EL (cell line): ENCODE results near the gene PCK2.

Source experiments
- DNase-seq: peaks from one replicate; pipeline ENCODE4 v3.0.0-alpha.2; 2016

PCK2 gene

DNA sequence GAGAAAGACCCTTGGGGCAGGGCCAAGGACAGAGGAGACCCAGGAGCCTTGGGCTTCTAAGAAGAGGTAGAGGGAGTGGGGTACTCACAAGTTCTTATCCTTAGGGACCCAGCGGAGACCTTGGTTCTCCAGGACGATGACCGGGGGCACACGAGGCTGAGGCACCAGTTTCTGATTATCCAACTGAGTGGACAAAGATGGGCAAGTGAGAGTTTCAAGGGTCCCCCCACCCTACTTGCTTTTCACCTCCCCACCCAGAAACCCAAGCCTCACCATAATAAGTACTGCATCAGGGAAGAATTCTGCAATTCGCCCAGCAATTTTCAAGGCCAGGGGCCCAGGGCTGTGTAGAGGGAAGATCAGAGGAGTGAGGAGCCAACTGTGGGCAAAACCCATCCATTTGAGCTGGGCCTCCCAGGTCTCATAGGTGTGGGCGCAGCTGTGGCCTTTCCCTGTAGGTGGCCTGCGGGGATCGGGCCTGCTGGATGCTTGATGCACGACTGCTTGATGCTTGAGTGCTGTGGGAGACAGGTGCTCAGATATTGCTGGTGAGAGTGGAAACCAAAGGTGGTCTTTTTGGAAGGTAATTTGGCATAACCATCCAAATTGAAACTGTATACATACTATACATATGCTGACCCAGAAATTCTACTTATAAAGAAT lies 45.3 kb downstream of the PCK2 start:
- no peak for DNase-seq

DNA sequence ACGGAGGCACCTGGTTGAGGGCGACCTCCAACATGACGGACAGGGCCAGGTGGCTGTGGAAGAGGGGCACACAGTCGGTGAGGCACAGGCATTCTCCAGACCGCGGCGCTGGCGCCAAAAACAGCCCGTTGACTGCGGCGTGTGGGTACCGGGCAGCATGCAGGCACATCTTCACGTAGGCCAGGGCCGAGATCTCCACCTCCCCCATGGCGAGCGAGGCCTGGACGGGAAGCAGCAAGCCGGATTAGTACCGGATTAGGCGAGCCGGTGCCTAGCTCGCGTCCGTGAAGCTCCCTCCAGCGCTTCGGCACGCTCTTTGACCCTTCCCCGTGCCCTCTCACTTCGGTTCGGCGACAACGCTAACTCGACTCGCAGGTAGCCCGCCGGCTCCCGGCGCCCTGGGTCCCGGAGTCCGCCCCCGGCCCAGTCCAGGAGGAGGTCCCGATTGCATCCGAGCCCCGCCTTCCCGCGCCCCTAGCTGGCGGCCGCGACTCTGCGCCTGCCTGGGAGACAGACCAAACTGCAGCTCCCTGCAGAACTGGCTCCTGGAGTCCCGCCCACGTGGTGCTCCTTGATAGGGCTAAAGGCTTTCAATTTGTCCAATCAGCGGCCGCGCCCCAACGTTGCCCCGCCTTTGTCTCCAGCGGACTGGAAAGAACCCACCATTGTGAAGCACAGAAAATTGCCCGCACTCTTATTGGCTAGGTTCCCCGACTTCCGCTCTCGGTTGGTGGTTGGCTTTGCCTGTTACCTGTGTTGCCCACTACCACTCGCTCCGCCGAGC lies 47.2 kb downstream of the PCK2 start, which contains the start of gene EMC9:
TSS of gene EMC9 (minus strand) at position 495 of the 784 bp plus-strand sequence. CDS start at position 208, 287 bp downstream.
- peak; percentile 100 for DNase-seq

DNA sequence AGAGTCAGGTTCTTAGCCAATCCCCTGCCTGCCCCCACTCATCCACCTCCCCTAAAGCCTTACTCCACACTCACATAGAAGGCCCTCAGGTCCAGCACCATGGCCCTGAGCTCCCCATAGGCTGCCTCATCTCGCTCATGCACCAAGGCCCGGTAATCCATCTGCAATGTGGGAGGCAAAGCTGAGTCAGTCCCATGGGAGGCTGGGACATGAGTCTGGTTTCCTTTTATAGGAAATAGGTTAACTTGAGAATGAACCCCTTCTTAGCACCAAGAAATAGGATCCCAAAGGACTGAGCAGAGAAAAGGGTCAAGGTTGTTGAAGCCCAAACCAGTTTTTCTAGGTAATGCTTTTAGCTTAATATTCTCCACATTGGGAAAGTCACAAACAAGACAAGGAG lies 49.4 kb downstream of the PCK2 start:
- DNase-seq: peak; percentile 61

DNA sequence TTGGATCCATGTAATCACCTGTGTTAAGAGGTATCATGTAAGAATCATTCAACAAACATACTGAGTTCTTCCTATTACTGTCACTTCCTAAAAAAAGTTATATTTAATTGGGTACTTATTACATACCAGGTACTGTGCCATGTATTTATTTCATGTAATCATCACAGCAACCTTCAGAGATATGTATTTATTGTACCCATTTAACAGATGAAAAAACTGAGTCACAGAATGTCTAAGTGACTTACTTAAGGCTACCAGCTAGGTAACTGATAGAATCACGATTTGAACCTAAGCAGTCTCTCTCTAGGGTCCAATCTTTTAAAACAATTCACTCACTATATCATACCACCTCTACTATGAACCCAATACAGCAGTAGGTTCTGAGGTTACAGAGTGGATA lies 50.3 kb downstream of the PCK2 start:
- DNase-seq: no peak

DNA sequence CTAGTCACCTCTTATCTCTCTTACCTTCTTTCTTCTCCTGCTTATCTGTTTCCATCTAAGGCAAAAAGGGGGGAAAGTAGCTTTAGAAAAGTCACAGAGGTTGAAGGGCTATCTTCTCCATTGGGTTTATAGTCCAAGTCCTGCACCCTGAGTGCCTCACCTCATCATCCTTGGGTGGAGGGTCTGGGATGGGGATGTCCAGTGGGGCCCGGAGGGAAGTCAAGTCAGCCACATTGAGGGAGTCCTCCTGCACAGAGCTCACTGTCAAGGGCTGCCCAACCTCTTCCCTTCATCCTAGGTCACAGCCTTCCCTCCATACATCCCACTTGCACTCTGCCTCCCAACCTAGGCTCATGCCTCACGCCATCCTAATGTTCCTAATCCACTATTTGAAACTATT lies 51.1 kb downstream of the PCK2 start:
- DNase-seq: no peak

DNA sequence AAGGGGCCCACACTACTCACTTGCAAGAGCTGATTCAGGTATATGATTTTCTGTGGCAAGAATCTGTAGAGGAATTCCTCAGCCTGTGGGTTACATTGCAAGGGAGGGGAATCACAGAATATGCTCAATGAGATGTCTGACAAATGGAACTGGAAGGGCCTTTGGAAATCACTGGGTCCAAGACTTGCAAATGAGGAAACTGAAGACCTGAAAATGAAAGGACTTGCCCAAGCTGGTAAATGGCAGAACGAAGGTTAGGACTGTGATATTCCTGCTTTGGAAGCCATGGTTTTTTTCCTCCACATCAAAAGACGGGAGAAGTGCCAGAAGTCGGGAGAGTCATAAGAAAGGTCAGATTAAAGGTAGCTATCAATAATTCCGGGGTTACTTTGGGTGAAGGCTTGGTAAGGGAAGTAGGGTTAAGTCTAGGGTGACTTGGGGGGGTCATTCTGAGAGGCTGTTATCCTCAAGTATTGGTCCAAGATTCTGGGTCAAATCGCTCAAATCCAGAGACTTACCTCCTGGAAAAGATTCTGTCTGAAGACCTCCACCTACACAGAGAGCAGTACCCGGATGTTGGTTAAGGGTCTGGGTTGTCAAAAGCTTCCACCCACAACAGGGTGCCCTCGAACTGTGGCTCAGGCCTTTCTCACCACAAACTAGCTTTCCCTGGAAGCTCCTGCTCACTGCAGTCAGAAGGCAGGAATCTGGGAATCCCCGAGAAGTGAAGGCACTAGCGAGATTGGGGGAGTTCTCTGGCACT lies 51.8 kb downstream of the PCK2 start:
- DNase-seq: no peak

DNA sequence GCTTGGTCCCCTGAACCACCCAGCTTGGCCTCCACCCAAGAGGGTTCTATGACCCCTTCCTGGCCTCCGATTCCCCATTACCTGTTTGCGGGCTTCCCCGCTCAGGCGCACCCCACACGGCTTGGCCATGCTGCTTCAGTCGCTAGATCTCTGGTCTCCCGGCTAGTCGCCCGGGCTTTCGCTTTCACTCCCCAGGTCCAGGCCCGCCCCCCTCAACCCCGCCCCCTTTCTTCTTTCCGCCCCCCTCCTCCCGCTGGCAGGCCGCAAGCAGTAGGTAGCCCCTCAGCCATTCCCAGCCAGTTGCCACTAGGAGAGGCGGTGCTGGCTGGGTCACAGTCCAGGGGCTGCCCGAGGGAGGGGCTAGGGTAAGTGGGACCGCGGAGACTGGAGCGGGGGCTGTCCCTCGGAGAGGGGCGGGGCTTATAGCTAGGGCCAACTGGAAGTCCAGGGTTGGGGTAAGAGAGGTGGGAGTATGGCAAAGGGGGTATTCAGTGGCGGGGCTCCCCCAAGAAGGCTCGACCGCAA lies 52.4 kb downstream of the PCK2 start, which contains the start of gene PSME2:
TSS of gene PSME2 (minus strand) at position 158 of the 525 bp plus-strand sequence. CDS start at position 129, 29 bp downstream.
- DNase-seq: peak; percentile 99

DNA sequence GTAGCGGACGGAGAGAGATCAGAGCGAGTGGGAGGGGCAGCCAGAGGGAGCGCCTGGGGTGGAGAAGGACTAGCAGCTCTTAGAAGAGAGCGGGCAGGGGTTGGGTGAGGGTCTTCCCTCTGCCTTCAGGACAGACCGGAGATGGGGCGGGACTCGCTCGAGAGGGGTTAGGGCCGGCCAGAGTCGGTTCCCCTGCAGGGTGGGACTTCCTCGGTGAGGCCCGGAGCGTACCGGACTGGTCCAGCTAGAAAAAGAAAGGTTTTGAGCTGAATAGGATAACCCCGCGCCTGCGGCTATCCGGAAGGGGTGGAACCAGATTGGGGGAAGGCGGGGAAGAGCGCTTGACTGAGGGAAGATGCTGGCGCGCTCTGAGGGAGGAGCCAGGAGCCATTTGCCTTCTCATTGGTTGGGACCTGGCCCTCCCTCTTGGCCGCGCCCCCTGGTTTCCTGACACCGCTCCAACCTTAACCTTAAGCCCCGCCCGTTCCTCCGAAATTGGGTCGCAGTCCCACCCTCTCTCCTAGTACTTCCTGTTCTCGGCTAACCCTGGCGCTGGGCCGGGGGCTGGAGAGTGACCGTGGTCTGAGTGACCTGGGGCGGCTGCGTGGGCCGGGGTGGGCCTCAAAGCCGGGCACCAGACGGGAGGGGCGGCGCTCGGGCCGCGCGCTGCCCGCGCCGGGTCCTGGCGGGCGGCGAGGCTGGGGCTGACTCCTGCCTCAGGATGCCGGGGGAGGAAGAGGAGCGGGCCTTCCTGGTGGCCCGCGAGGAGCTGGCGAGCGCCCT lies 53.1 kb downstream of the PCK2 start, which contains the start of gene RNF31:
TSS of gene RNF31 (plus strand) at position 521 of the 783 bp plus-strand sequence. CDS start at position 722, 201 bp downstream.
- DNase-seq: peak; percentile 99

DNA sequence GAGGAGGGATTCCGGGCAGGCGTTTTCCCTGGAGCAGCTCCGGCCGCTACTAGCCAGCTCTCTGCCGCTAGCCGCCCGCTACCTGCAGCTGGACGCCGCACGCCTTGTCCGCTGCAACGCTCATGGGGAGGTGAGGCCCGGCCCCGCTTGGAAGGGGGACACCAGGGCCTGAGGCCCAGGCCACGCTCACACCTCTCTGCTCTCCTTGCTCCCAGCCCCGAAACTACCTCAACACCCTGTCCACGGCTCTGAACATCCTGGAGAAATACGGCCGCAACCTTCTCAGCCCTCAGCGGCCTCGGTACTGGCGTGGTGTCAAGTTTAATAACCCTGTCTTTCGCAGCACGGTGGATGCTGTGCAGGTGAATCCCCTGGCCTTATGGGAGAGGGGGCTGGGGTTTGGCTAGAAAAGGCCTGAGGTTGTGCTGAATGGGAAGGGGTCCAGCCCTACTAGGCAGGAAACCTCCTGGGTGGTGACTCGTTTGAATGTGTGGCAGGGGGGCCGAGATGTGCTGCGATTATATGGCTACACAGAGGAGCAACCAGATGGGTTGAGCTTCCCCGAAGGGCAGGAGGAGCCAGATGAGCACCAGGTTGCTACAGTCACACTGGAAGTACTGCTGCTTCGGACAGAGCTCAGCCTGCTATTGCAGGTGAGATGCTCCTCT lies 53.8 kb downstream of the PCK2 start:
- no peak for DNase-seq

DNA sequence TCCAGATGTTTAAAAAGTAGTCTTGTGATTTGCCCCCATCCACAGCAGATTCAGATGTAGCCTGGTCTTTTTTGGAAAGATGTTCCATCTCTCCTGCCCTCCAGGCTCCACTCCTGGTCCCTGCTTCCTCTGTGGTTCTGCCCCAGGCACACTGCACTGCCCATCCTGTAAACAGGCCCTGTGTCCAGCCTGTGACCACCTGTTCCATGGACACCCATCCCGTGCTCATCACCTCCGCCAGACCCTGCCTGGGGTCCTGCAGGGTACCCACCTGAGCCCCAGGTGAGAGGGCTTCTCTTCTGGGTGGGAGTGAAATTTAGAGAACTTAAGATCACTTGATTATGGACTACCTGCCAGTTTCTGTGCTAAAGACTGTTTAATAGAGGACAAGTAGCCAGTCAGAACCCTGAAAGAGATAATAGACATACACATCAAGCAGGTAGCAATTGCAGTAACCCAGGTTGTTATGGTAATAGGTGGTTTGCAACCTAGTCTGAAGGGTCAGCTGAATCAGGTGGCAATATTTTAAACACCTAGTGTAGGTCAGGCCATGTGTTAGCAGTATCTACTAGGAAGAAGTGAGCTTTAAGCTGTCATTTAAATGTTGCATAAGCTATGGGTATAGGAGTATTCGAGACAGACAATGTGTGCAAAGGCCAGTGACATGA lies 55.3 kb downstream of the PCK2 start:
- DNase-seq: no peak

DNA sequence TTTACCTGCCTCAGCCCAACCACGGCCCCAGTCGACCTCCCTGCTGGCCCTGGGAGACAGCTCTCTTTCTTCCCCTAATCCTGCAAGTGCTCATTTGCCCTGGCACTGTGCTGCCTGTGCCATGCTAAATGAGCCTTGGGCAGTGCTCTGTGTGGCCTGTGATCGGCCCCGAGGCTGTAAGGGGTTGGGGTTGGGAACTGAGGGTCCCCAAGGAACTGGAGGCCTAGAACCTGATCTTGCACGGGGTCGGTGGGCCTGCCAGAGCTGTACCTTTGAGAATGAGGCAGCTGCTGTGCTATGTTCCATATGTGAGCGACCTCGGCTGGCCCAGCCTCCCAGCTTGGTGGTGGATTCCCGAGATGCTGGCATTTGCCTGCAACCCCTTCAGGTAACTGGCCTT lies 56.0 kb downstream of the PCK2 start:
- no peak for DNase-seq

DNA sequence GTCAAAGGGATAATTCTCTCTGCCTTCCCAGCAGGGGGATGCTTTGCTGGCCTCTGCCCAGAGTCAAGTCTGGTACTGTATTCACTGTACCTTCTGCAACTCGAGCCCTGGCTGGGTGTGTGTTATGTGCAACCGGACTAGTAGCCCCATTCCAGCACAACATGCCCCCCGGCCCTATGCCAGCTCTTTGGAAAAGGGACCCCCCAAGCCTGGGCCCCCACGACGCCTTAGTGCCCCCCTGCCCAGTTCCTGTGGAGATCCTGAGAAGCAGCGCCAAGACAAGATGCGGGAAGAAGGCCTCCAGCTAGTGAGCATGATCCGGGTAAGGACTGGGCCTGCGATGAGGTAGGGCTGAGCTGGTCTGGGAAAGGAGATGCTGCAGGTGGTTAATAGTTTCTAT lies 56.5 kb downstream of the PCK2 start:
- no peak for DNase-seq

DNA sequence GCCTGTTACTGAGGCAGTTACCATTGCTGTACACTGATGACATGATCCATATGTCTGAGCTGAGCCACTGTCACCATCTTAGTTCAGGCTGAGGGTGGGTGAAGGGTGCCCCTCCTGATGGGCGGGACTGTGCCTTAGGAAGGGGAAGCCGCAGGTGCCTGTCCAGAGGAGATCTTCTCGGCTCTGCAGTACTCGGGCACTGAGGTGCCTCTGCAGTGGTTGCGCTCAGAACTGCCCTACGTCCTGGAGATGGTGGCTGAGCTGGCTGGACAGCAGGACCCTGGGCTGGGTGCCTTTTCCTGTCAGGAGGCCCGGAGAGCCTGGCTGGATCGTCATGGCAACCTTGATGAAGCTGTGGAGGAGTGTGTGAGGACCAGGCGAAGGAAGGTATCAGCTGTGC lies 56.9 kb downstream of the PCK2 start:
- no peak for DNase-seq

DNA sequence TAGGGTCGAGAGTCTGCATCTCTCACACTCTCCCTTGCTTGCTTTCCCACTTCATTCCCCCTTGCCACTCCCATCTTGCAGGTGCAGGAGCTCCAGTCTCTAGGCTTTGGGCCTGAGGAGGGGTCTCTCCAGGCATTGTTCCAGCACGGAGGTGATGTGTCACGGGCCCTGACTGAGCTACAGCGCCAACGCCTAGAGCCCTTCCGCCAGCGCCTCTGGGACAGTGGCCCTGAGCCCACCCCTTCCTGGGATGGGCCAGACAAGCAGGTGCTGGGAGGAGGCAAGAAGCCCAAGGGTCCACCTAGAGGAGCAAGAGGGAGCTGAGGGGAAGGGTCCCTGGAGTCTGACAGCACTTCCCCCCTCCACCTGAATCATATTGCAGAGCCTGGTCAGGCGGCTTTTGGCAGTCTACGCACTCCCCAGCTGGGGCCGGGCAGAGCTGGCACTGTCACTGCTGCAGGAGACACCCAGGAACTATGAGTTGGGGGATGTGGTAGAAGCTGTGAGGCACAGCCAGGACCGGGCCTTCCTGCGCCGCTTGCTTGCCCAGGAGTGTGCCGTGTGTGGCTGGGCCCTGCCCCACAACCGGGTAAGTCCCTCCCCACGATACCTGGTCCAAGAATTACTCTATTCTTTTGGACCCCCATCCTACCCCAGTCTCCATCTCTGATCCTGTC lies 57.4 kb downstream of the PCK2 start:
- DNase-seq: no peak
